Endometrial microvascular endothelial cells (primary cell): Measurements from ENCODE around the gene WWC2. TPM values are rescaled to one million over a fixed set of nuclear protein-coding genes. Genes with fewer than 3 reads are reported as not detected.
"Not testable (repeated sequence)": the region's sequence is repeated elsewhere in the genome, so short reads cannot be mapped to it uniquely, and the experiment has no call there.

Source experiments
- in situ Hi-C: cut with HindIII; loops from 2 replicates; pipeline ENCODE4 v1.10.0; 2017; ENCODE audit warnings: low sequenced_read_pairs, low pct_unique_long_range_greater_than_20kb; ENCODE audit errors: inconsistent ontology term
- total RNA-seq: library from RNA; depleted of rRNA; stranded (reverse); fragments of >200 nt; gene quantifications from one replicate; pipeline ENCODE4 v1.2.3, GENCODE V29; 2015; ENCODE audit errors: inconsistent ontology term

The WWC2 gene
- total RNA-seq, 1 donor from 2014 or later = 27.0 TPM

- in situ Hi-C loops = no loop called here
Measured at GRCh38 chr4:183182873-183183725, 84.0 kb downstream of the WWC2 start.

- in situ Hi-C loops = no loop called here
Measured at GRCh38 chr4:183183906-183184535, 85.0 kb downstream of the WWC2 start.

DNA sequence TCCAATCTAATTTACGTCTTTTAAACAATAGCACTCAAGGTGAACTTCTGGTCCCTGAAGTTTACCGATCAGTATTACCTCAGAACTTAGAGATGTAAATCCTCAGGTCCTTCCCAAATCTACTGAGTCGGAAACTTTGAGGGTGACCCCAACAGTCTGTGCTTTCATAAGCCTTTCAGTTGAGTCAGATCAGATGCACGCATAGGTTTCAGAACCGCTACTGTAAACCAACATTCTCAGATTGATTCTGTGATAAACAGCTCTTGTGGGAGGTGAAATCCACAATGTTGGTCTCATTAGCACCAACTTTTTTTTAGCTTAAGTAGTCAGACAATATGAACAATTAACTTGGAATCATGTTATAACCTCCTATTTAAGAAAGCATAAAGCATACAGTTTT is 86.0 kb downstream of the WWC2 start:
- in situ Hi-C loops = no loop called here

GRCh38 chr4:183185559-183185958 is 86.5 kb downstream of the WWC2 start:
- in situ Hi-C loops = no loop called here

DNA sequence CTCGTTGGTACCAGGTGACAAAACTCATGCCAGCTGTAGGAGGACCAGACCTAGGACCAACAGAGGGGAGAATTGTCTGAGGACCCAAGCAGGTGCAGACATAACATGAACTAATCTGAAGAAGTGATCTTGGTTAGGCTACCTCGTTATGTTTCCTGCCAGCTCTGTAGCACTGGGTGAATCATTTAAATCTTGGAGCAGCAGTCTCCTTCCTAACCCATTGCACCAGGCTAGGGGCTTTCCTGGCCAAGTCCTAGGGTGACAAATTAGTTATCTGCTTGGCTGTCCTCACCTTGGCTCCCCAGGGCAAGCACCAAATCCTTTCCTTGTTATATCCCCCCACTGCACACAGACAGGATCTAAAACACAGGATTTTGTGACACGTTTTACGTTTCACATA is 87.8 kb downstream of the WWC2 start:
- in situ Hi-C loops = no loop called here

DNA sequence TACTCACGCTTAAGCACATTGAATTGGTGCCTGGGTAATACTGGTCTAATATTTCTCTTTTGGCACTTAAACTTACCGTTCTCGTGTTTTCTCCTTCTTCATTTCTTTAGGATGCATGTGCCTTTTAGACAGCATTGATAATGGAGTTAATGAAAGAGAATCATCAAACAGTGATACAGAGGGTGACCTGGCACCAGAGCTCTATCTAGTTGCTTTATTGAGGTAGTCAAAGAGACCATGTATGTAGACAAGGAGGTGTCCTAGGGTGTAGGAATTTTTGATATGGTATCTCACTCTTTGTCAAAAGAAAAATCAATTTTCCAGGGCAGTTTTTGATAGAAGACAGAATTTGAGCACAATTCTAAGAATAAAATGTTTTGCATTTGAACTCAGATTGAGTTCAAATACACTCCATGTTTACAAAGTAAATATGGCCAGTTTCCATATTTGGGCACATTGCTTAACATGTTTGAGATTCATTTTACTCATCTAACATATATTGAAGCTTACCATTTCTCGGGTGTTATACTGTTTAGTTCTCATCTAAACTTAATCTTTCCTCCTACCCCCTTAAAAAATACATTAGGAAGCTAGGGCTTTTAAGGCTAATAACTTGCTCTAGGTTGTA is 92.0 kb downstream of the WWC2 start:
- in situ Hi-C loops = no loop called here

DNA sequence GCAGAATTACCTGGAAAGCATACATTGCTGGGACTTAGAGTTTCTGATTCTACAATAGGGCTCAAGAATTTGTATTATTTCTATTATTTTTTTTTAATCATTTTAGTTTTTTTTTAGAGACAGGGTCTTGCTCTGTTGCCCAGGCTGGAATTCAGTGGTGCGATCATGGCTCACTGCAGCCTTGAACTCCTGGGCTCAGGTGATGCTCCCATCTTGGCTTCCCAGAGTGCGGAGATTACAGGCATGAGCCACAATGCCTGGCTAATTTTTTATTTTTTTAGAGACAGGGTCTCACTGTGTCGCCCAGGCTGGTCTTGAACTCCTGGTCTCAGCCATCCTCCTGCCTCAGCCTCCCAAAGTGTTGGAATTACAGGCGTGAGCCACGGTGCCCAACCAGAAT is 92.6 kb downstream of the WWC2 start:
- in situ Hi-C loops = no loop called here

DNA sequence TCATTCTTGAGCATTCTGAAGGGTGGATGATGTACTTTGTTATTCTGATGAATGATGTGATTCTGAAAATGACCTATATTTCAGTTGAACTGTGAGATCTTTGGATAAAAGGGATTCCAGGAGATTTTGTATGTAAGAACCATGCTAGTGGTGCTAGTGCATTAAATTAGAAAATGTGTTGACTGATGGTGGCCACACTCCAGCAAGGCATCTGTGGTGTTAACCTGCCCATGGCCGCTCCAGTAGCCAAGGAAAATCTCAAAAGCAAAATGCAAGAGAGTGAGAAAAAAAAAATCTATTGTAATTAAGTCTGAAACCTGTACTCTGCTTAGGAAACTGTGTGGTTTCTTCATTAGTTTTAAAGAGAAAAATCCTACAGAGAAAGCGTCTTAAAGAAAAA is 93.5 kb downstream of the WWC2 start:
- in situ Hi-C loops = no loop called here

DNA sequence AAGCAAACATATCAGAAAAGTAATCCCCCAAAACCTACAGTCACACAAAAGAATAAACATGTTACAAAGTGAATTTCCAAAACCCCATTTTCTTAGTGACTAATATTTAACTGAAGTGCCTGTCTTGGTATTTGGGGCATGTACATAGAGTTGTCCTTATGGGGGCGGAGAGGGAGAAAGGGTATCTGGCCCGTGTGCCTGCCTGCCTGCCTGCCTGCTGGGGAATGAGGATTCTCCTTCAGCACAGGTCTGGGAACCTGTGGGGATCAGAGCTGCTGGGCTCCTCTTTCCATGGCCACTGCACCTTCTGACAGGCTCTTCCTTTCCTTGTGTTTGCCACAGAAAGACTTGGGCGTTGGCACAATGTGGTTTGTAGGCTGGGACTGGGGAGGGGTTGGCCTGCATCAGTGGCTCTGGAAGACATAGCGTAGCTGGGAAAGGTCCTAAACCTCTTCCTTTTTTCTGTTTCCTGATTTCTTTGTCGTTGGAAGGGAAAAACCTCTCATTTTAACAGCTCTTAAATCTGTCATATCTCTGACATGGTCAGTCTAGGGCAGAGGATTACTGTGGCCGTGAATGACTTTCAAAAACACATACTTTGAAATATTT is 94.8 kb downstream of the WWC2 start:
- in situ Hi-C loops = not testable (repeated sequence)

DNA sequence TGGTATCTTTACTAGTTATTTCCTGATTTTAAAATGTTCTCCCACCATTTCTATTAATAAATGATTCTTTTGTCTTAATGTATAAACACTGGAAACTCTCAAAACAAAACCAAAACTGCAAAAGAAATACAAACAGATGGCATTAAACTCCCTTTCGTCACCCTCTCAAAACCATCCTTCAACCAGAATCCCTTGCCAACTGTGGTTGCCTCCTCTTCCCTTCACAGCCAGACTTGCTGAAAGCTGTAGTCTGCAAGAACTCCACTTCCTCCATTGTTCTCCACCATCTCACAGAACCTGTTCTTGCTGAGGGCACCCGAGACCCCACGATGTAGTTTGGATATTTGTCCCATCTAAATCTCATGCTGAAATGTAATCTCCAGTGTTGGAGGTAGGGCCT is 96.5 kb downstream of the WWC2 start:
- in situ Hi-C loops = no loop called here

DNA sequence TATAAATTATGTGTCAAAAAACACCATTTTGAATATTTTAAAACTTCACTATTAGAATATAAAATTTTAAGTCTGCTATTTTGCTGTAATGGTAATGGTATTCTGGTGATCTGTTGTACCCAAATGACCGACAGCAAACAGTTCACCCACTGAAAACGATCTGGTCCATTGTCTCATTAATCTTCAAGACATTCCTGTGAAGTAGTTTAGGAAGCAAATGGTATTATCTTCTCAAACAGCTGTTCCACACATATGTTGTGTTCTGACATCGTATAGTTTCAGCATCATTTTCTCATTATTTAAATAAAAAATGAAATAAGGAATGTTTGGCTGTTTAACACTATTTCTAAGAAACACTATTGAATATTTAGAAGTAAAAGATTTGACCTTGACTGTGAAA is 98.1 kb downstream of the WWC2 start:
- in situ Hi-C loops = no loop called here

DNA sequence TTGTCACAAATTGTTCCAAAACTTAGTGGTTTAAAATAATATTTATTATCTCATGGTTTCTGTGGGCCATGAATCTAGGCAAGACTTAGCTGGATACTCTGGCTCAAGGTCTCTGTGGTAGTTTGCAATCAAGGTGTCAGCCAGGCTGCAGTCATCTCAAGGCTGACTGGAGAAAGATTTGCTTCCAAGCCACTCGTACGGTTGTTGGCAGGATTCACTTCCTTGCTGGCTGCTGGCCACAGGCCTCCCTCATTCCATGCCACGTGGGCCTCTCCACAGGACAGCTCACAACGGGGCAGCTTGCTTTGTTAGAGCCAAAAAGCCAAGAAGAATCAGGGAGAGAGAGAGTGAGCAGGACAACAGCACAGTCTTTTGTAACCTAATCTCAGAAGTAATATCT is 101.4 kb downstream of the WWC2 start:
- in situ Hi-C loops = no loop called here

- in situ Hi-C loops = no loop called here
Measured at GRCh38 chr4:183201331-183201730, 102.3 kb downstream of the WWC2 start.

GRCh38 chr4:183202523-183202922 is 103.5 kb downstream of the WWC2 start:
- in situ Hi-C loops = no loop called here

- in situ Hi-C loops = no loop called here
Measured at GRCh38 chr4:183204793-183205192, 105.7 kb downstream of the WWC2 start.

DNA sequence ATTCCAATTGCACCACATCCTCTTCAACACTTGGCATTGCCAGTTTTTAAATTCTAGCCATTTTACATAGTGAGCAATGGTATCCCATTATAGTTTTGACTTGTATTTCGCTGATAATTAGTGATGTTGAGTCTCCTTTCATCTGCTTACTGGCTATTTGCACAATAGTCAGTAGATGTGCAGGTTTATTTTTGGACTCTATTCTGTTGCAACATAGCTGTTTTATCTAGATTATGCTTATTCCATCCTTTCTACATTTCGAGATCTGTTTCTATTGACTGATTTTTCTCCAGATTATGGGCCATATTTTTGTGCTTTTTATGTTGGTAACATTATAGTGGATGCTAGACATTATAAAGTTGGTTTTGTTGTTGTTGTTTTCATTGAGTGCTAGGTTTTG is 106.1 kb downstream of the WWC2 start:
- in situ Hi-C loops = no loop called here

GRCh38 chr4:183205709-183206108 is 106.7 kb downstream of the WWC2 start:
- in situ Hi-C loops = no loop called here

DNA sequence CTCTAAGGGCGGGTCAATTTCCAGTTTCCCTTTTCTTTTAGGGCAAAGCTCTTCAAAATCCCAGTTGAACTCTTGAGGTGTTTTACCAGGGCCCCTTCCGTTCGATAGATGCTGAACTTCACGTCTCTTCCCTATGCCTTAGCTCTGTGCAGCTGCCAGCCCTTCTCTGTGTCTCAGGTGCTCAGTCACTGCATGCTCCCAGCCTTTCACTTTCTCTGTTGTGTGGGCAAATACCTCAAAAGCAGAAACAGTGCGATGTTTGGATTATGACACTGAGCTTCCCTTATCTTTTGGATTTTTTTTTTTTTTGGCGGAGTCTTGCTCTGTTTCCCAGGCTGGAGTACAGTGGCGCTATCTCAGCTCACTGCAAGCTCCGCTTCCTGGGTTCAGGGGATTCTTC is 112.5 kb downstream of the WWC2 start:
- in situ Hi-C loops = no loop called here

- in situ Hi-C loops = no loop called here
Measured at GRCh38 chr4:183213996-183214395, 114.9 kb downstream of the WWC2 start.
